ENCODE measurements around the gene ZNF462.

- TF ChIP-seq CTCF (IDR thresholded peaks at IDR 0.05; ENCODE audit: low read depth, low read length) (no peak), EZH2phosphoT487 (IDR thresholded peaks at IDR 0.05; ENCODE audit: low read depth) (no peak)
Measured at GRCh38 chr9:106874652-106875051, 11.7 kb downstream of the ZNF462 start.
